ENCODE measurements around the gene COL6A5. TPM values are rescaled to one million over a fixed set of nuclear protein-coding genes. Genes with fewer than 3 reads are reported as not detected.

COL6A5 gene
- total and polyA plus RNA-seq, 9 of the 15 experiments (the other 6 are each of a cell fraction or from before 2014, with no cell fraction given) = 1.5 to 9.7 (median 5.6) TPM

- TF ChIP-seq MGA (IDR thresholded peaks at IDR 0.05) = peak; percentile 57
- TF ChIP-seq MECOM (CRISPR knock-in tag; IDR thresholded peaks at IDR 0.05) = peak; percentile 81
- TF ChIP-seq E2F6 (IDR thresholded peaks at IDR 0.05; ENCODE audit: borderline replicate concordance in 1 of 2, extremely low read depth in 1 of 2, insufficient read depth in 1 of 2, insufficient read length in 1 of 2, low read depth in 1 of 2, low read length in 1 of 2, poor library complexity in 1 of 2, severe bottlenecking in 1 of 2) = peak in 1 of 2 experiments; percentile 52
- no peak for TF ChIP-seq HNRNPH1 (optimal IDR thresholded peaks at IDR 0.05; ENCODE audit: low read depth, low read length)
- TF ChIP-seq TAF9B (IDR thresholded peaks at IDR 0.05; ENCODE audit: partially characterized antibody) = peak; percentile 23
- TF ChIP-seq, protein P1, sequence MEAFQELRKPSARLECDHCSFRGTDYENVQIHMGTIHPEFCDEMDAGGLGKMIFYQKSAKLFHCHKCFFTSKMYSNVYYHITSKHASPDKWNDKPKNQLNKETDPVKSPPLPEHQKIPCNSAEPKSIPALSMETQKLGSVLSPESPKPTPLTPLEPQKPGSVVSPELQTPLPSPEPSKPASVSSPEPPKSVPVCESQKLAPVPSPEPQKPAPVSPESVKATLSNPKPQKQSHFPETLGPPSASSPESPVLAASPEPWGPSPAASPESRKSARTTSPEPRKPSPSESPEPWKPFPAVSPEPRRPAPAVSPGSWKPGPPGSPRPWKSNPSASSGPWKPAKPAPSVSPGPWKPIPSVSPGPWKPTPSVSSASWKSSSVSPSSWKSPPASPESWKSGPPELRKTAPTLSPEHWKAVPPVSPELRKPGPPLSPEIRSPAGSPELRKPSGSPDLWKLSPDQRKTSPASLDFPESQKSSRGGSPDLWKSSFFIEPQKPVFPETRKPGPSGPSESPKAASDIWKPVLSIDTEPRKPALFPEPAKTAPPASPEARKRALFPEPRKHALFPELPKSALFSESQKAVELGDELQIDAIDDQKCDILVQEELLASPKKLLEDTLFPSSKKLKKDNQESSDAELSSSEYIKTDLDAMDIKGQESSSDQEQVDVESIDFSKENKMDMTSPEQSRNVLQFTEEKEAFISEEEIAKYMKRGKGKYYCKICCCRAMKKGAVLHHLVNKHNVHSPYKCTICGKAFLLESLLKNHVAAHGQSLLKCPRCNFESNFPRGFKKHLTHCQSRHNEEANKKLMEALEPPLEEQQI (IDR thresholded peaks at IDR 0.05) = no peak
- TF ChIP-seq YY1 (IDR thresholded peaks at IDR 0.05; ENCODE audit: borderline replicate concordance in 1 of 3, control insufficient read depth in 1 of 3, extremely low read depth in 1 of 3, insufficient read depth in 3 of 3, insufficient read length in 1 of 3, insufficient replicate concordance in 2 of 3, low read depth in 1 of 3, low read length in 2 of 3) = no peak
- TF ChIP-seq, protein P2, sequence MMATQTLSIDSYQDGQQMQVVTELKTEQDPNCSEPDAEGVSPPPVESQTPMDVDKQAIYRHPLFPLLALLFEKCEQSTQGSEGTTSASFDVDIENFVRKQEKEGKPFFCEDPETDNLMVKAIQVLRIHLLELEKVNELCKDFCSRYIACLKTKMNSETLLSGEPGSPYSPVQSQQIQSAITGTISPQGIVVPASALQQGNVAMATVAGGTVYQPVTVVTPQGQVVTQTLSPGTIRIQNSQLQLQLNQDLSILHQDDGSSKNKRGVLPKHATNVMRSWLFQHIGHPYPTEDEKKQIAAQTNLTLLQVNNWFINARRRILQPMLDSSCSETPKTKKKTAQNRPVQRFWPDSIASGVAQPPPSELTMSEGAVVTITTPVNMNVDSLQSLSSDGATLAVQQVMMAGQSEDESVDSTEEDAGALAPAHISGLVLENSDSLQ (IDR thresholded peaks at IDR 0.05) = peak; percentile 76
- peak; percentile 55 for TF ChIP-seq CBFA2T2 (conservative IDR thresholded peaks at IDR 0.05)
- TF ChIP-seq C11orf30 (IDR thresholded peaks at IDR 0.05; ENCODE audit: low read depth) = peak; percentile 94
- peak; percentile 70 for TF ChIP-seq ARID1B (IDR thresholded peaks at IDR 0.05)
Observed at GRCh38 chr3:130462089-130462488, 116.6 kb downstream of the COL6A5 start (continued).

Measured in K562 (cell line).